GM19468 (cell line): ENCODE measurements around the gene MAD2L1BP.
A peak's percentile ranks its signal among the peaks of the same experiment; 100 is the strongest.
"Not testable (repeated sequence)": the region's sequence is repeated elsewhere in the genome, so short reads cannot be mapped to it uniquely, and the experiment has no call there.

Experiments
- ATAC-seq: cut with Tn5 transposase; IDR thresholded peaks from one replicate; pipeline ENCODE4 v1.9.1; 2021; ENCODE audit warnings: mild to moderate bottlenecking, moderate library complexity, moderate number of reproducible peaks; ENCODE audit not compliant: unreplicated experiment; ENCODE audit errors: extremely low read depth

Gene MAD2L1BP

GRCh38 chr6:43624786-43625288, 10.8 kb upstream of the MAD2L1BP start:
- ATAC-seq, result no peak

DNA sequence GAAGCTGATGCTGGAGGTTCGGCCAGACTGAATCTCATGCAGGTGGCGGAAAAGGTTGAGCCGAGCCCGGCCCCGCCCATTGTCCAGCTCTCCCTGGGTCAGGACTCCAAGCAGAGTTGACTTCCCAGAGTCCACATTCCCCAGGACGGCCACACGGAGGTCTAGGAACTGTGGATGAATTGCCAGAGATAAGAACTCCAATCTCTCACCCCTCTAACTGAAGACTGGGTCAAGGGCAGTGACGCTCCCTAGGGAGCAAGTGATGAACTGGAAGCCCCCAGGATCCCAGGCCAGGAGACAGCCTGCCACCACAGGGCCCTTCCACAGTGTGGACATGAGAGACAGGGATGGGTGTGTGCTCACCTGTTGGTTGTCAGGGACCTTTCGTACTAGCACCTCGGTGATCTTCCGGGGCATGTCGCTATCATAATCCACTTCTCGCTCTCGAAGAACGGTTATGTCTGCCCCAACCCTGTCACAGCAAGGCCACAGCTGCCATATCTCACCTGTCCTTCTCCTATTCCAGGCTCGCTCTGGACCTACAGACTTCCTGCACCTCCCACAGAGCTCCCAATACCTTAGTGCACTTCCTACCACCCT, 10.1 kb upstream of the MAD2L1BP start:
- ATAC-seq, result no peak

- no peak for ATAC-seq
Measured at GRCh38 chr6:43627008-43627825, 8.4 kb upstream of the MAD2L1BP start.

DNA sequence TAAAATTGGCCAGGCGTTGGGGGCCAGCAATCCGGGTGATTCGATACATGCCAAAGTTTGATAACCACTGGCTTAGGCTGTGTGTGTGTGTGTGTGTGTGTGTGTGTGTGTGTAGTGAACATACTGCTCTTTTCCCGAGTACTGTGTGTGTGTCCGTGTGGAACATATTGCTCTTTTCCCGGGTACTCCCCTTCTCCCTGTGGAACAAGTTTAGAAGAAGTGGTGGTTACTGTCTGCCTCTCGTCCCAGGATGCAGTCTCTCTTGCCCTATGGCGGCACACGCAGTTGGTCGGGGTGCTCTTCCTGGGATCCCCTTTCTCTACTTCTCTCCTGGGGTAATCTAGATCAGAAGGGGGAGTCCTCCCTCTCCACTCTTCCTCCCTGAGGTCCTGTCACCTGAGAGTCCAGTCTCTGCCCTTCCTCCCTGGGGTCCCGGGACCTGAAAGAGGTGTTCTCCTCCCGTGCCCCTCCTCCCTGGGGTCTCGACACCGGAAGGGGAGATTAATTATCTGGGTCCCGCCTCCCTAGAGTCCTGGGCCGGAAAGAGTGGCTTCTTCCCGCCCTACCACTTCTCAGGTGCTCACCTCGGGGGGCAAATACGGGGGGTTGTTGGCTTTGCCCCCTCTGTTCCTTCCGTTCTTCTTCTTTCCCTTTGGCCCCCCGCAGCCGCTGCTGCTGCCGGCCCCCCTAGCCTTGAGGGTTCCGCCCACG, 7.1 kb upstream of the MAD2L1BP start:
- ATAC-seq, result no peak

DNA sequence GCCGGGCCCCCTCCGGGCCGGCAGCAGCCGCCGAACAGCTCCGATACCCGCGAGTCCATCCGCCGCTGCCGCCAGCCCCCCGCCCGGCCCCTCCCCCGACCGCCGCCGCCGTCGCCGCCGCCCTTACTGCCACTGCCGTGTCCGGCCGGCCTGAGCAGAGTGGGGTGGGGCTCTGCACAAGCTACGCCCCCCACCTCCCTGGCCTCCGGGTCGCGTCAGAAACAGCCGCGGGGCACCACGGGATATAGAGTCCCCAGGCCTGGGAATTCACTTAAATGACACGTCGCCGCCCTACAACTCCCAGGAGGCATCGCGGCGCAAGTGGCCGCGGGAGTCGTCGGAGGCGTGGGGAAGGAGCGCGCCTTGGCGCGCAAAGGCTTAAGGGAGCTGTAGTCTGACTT, 6.5 kb upstream of the MAD2L1BP start, which contains the start of gene GTPBP2:
Gene GTPBP2, minus strand, starts transcription at position 161 of the 401 bp plus-strand sequence. Its CDS starts 102 bp downstream, at position 59.
- peak; percentile 66 for ATAC-seq

GRCh38 chr6:43629505-43630300, 5.9 kb upstream of the MAD2L1BP start:
- peak; percentile 57 for ATAC-seq

DNA sequence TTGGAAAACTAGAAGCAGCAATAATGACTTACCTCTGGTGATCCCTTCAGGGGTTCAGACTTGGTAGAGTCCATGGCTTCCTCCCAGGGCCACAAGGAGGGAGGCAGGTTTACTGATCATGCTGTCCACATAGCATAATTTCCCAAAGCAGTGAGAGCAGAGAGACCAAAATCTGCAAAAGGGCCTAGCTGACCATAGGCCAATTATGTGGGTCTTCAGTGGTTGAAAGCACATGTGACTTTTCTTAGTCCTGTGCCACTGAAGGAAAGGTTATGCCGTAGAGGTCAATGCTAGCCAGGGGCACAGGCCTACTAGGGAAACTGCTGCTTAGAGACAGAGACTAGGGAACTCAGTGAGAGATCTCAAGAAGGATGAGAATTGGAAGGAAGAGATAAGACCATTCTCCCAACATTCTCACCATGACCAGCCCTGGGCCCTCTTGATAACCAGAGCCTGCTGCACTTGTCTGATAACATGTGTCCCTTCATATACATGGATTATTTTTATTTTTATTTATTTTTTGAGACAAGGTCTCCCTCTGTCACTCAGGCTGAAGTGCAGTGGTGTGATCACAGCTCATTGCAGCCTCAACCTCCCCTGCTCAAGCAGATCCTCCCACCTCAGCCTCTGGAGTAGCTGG, 4.5 kb upstream of the MAD2L1BP start:
- ATAC-seq, result no peak

DNA sequence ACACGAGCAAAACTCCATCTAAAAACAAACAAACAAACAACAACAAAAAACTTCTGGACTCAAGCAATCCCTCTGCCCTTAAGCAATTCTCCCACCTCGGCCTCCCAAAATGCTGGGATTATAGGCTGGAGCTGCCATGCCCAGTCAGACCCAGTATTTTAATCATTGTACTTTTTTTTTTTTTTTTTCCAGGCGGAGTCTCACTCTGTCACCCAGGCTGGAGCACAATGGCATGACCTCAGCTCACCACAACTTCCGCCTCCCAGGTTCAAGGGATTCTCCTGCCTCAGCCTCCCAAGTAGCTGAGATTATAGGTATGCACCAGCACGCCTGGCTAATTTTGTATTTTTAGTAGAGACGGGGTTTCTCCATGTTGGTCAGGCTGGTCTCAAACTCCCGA, 2.6 kb upstream of the MAD2L1BP start:
- not testable (repeated sequence) for ATAC-seq

- no peak for ATAC-seq
Measured at GRCh38 chr6:43634702-43635303, 837 bp upstream of the MAD2L1BP start.

DNA sequence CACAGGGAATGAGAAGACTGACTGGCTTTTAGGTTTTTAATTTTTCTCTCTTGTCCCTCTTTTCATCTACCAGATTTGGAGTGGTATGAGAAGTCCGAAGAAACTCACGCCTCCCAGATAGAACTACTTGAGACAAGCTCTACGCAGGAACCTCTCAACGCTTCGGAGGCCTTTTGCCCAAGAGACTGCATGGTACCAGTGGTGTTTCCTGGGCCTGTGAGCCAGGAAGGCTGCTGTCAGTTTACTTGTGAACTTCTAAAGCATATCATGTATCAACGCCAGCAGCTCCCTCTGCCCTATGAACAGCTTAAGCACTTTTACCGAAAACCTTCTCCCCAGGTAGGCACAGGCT, 644 bp downstream of the MAD2L1BP start:
- ATAC-seq, result no peak

DNA sequence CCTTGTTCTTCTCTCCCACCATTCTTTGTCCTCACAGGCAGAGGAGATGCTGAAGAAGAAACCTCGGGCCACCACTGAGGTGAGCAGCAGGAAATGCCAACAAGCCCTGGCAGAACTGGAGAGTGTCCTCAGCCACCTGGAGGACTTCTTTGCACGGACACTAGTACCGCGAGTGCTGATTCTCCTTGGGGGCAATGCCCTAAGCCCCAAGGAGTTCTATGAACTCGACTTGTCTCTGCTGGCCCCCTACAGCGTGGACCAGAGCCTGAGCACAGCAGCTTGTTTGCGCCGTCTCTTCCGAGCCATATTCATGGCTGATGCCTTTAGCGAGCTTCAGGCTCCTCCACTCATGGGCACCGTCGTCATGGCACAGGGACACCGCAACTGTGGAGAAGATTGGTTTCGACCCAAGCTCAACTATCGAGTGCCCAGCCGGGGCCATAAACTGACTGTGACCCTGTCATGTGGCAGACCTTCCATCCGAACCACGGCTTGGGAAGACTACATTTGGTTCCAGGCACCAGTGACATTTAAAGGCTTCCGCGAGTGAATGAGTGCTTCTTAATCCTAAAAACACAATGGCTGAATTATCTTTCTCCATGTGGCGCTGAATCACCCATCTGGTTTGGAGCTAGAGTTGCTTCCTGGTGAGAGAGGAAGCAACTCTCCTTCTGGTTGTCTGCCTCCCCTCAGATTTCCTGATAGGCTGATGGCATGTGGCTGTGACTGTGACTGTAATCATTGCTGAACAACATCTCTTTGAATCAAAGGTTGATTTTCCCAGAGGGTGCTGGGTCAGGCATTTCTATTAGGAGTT, 4.6 kb downstream of the MAD2L1BP start:
- ATAC-seq, result no peak

GRCh38 chr6:43644940-43645612, 9.4 kb downstream of the MAD2L1BP start, which contains the start of gene RSPH9:
RSPH9 (plus strand) TSS chr6:43645036; CDS start chr6:43645099, 63 bp downstream.
- no peak for ATAC-seq

- ATAC-seq, result no peak
Measured at GRCh38 chr6:43645613-43645964, 9.9 kb downstream of the MAD2L1BP start.

DNA sequence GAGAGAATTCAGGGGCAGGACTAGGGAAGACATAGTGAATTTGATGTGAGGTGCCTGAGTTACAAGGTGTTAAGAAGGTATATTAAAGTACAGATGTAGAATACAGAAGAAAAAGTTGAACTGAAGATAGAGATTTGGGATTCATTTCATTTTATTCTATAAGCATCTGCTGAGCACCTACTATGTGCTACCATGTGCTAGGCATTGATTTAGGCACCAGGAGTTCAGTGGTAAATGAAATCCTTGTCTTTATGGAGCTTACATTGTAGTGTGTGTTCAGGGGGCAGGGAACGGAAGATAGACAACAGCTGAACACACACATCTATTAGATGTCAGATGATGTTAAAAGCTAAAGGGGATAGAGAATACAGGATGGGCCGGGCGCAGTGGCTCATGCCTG, 12.0 kb downstream of the MAD2L1BP start:
- ATAC-seq, result no peak

DNA sequence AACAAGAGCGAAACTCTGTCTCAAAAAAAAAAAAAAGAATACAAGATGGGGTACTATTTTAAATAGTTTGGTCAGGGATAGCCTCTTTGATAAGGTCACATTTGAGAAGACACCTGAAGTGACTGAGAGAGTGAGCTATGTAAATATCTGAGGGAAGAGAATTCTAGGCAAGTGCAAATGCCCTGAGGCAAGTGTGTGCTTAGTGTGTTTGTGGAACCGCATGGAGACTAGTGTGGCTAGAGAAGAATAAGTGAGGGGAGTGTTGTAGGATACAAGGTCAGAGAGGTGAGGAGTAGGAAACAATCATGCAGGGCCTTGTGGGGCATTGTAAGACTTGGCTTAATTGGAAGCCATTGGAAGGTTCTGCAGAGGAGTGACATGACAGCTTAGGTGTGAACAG, 12.6 kb downstream of the MAD2L1BP start:
- no peak for ATAC-seq

GRCh38 chr6:43652822-43653221, 17.2 kb downstream of the MAD2L1BP start:
- ATAC-seq, result not testable (repeated sequence)

DNA sequence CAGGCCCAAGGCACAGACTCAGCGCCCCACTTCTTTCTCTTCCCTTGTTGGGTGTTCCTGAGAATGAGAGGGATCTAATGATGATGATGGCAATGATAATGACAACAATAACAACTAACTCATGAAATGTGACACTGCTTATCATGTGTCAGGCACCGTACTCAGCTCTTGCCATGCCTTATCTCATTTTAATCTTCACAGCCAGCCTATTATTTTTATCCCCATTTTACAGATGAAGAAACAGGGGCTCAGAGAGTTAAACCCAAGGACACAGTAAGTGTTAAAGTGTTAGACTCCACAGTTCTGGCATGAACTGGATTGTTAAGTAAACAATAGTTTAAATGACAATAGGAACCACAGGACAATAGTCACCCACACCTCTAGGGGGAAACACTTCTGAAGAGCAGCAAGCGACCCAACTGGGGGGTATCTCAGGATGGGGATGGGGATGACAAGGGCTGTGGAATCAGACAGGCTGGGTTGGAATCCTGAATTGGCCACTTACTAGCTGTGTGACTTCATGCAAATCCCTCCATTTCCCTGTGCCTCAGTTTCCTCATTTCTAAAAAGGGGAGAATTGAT, 21.7 kb downstream of the MAD2L1BP start:
- ATAC-seq, result no peak

DNA sequence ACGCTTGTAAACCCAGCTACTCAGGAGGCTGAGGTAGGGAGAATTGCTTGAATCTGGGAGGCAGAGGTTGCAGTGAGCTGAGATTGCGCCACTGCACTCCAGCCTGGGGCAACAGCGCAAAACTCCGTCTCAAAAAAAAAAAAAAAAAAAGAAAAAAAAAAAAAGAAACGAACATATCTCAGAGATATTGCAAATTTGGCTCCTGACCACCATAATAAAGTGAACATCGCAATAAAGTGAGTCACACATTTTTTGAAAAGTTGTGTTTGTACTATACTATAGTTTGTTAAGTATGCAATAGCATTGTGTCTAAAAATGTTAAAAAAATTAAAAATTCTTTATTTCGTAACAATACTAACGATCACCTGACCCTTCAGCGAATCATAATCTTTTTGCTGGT, 22.5 kb downstream of the MAD2L1BP start:
- no peak for ATAC-seq
